ENCODE results near the gene GET4. TPM values are rescaled to one million over a fixed set of nuclear protein-coding genes. Genes with fewer than 3 reads are reported as not detected.

The GET4 gene
- polyA plus RNA-seq, 3 donors = 45.2 to 62.0 (median 61.0) TPM

GRCh38 chr7:897771-898376, 21.5 kb downstream of the GET4 start:
- DNase-seq = peak; percentile 48

- no peak for DNase-seq
Observed at GRCh38 chr7:898460-898854, 22.1 kb downstream of the GET4 start.

DNA sequence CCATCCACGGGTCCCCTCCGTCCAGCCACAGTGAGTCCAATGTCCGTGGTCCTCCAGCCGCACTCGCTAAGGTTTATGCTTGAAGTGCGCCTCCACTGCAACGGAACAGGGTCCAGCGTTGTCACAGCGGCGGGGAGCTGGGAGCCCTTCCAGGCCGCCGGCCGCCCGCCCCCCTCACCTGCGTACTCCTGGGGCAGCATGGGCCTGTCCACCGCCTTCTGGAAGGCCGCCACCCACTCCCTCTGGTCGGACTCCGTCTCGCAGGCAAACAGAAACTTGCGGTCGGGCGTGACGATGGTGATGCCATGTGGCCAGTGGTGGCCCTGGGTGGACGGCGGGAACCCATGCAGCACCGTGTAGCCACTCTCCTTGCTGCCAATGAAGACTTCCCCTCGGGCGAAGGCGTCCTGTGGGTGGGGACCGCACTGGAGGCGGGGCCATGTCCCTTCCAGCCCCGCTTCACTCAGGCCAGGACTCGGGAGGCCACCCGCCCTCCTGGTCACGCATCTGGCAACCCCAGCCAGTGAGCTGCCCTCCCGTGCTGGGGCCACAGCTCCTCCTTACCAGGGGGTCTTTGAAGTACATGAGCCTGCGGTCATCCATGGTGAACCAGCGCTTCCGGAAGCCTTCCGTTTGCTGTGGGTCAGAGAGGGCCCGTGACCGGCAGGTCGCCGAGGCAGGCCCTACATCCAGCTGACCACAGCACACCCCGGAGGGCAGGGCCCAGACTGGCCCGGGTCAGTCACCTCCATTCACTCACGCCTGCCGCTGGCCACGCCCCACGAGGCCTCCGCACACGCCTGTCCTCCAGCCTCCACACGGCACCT, 22.7 kb downstream of the GET4 start:
- DNase-seq = no peak

DNA sequence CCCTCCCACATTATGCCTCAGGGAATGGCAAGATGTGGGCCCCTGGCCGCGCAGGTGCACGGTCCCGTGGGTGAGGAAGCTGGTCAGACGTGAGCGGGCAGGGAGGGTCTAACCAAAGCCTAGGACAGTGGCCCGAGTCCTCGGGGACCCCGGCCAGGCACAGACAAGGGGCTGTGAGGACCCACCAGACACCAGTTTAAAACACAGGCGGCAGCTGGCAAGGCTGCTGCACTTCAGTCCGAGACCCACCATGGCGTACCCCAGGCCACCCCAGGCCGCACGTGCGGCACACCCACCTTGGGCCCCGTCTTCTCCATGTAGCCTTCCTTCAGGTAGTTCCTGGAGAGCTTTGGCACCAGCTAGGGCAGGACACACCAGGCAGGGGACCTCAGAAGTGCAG, 23.5 kb downstream of the GET4 start:
- DNase-seq = no peak

DNA sequence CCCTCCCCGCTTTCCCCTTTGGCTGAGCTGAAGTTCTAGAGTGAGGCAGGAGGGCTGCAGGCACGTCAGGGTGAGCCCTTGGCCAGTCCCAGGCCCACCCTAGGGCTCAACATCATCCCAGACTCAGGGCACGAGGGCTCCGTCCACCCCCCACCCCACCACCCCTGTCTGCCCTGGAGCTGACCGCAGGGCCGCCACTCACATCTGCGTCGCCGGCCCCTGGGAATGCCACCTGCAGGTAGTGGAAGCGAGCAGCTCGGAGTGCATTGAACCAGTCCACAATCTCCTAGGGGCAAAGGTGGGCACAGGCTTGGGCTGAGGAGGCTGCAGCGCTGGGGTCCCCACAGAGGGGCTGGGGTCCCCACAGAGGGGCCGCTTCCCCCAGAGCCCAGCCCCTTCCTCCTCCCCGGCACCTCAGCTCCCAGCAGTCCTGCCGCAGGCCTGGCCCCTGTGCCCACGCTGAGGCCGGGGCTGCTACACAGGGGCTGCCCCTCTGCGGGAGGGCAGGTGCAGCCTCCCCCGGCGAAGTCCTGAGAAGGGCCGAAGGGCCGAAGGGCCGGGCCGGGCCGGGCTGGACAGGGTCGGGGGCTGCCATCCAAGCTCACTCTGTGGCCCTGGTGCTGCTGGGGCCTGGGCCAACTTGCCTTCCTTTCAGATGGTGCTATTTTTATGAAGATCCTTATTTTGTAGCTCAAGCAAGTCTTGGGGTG, 24.1 kb downstream of the GET4 start:
- DNase-seq = no peak

- no peak for DNase-seq
Observed at GRCh38 chr7:901041-901387, 24.7 kb downstream of the GET4 start.

DNA sequence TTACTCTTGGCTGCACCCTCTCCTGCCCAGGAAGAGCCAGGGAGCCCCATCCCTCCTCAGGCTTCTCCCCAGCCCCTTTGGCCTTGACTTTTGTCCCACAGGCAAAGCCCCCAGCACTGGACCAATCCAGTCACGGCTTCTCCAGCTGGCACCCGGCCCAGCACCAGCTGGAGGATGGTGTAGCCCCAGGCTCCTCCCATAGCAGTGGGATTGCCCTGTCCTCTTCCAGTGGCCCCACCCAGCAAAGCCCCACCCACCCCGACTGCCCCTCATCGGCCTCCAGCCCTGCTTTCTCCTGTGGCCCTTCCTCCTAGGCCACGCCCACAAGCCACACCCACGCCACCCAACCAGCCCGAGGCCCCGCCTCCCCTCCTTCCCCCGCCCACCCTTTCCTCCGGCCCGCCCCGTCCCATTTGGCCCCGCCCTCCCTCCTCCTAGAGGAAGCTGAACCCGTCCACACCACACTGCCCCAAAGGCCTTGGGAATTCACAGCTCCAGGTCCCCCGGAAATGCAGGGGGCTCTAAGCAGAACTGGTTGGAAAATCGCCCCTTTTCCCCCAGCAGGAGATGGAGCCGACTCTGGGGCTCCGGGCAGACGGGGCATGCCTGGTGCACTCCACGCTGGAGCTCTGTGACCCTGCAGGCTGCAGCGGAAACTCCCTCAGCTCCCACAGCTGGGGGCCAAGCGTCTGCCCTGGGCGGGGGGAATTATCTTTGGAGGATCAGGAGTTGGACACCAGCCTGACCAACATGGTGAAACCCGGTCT, 25.2 kb downstream of the GET4 start:
- DNase-seq = peak; percentile 52

GRCh38 chr7:902996-903395, 26.6 kb downstream of the GET4 start:
- no peak for DNase-seq

DNA sequence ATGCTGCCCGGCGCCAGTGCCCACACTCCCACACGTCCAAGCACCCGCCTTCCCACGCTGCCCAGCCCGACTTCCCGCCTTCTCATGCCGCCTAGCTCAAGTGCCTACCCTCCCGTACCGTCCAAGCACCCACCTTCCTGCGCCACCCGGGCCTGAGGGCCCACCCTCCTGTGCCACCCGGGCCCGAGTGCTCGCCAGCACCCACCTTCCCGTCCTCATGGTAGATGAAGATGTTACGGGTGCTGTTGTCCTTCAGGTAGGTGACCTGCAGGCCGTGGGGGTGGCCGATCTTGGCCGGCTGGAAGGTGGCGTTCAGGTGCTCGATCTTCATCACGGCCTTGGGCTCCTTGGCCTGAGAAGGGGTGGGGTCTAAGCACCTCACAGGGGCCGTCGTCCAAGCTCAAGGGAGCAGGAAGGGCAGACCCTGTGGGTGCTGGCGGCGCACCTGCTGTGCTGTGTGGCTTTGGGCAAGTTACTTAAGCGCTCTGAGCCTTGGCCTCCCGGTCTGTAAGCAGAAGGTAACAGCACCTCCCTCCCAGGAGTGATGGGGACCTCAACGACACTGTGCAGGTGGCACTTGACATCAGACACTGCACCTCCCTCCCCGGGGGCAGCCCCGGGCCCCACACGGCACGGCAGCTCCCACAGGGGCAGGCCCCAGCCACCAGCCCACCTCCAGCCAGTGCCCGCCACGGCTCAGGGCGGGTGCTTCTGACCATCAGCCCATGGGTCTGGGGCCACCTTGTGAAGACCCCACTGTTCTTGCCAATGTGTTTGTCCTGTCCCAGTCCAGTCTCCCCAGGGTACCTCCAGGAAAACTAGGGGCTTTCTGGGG, 27.8 kb downstream of the GET4 start:
- DNase-seq = no peak

DNA sequence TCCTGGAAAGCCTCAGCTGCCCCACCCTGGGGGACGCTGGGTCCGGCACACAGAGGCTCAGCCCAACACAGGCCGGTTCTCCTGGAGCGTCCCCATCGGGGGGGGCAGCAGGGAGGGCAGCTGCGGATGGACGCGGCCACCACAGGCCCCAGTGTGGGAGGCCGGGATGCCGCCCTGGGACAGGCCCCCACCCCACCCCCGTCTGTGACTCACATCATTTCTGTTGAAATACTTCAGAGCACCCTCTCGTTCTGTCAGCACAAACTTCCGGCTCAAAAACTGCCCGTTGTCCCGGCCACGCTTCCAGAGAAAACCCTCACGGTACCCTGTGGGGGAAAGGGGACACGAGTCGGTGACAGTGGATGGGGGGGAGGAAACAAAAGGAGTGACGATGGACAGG, 28.5 kb downstream of the GET4 start:
- no peak for DNase-seq

GRCh38 chr7:906776-907157, 30.4 kb downstream of the GET4 start:
- no peak for DNase-seq

- no peak for DNase-seq
Observed at GRCh38 chr7:907158-907980, 31.0 kb downstream of the GET4 start.

- DNase-seq = no peak
Observed at GRCh38 chr7:908159-908581, 31.8 kb downstream of the GET4 start.

DNA sequence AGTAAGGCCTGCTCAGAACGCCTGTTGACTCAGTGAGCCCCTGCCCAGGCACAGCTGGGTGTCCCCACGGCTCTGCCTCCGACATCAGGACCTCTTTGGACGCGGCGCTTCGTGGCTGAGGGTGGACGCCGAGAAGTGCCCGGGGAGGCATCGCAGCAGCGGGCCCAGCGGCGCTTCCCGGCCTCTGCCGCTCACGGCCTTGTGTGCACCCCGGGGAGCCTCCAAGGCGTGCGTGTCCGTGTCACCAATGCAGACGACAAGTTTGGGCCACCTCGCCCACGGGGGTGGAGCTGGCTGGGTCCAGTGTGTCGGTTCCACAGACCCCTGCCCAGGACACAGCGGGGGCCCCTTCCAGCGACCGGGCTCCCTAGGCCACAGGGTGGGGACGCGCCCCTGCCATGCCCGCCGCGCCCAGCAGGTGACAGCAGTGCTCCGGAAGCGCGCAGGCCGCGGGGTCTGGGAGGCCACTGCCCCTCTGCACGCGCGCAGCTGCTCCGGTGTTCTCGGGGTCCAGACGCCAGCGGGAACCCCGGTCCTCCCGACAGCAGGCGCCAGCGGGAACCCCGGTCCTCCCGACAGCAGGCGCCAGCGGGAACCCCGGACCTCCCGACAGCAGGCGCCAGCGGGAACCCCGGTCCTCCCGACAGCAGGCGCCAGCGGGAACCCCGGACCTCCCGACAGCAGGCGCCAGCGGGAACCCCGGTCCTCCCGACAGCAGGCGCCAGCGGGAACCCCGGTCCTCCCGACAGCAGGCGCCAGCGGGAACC, 32.4 kb downstream of the GET4 start:
- peak; percentile 45 for DNase-seq

GRCh38 chr7:909358-910329, 33.3 kb downstream of the GET4 start:
- no peak for DNase-seq

- DNase-seq = no peak
Observed at GRCh38 chr7:910441-910861, 34.1 kb downstream of the GET4 start.

- DNase-seq = no peak
Observed at GRCh38 chr7:910931-911431, 34.6 kb downstream of the GET4 start.

DNA sequence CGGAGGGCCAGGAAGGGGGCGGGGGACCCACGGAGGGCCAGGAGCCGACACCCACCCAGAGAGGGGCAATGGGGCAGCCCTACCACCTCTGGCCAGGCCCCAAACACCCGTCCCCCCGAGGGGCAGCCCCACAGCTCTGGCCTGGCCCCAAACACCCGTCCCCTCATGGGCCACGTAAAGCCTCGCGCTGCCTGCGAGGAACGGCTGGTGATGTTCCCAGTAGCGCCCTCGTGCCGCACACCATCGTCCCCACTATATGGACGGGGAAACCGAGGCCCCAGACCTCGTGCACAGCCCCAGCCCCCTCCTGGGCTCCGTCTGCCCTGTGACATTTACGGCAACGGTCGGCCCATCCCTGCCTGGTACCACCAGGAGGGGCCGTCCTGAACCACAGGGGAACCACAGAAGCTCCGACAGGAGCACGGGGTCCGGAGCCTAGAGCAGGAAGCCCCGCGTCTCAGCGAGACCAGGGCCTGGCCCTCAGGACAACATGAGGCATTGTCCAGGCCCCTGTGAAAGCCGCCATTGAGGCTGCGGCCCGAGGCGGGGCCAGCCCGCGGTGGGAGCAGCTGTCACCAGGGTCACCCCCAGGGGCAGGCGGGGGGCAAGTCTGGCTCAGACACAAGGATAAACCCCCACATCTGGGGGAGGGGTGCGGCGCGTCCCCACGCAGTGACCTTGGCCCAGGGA, 35.6 kb downstream of the GET4 start:
- no peak for DNase-seq
